ENCODE results near the gene GOLGA8B.
"Not testable (repeated sequence)": the region's sequence is repeated elsewhere in the genome, so short reads cannot be mapped to it uniquely, and the experiment has no call there.

DNA sequence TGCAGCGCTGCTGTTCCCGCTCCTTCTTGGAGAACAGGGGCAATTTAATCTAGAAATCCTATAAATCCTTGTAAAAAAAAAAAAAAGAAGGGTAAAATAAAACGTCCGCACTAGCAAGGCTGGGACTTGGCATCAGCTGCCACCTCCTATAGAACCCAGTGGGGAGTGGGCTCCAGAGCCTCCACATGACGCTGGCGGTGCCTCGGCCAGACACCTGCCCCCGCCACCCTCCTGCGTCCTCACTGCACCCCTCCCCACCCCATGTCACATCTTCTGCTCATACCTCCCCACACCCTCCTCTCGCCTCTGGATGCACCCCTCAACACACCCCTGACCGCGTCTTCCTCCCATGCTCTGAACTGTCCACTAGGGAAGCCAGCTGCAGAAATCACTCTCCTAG lies 8.4 kb downstream of the GOLGA8B start:
- not testable (repeated sequence) for TF ChIP-seq L3MBTL2 (conservative IDR thresholded peaks at IDR 0.05); CTBP1 (IDR thresholded peaks at IDR 0.05; ENCODE audit: borderline replicate concordance); FOXK2 (IDR thresholded peaks at IDR 0.05); TARDBP (IDR thresholded peaks at IDR 0.05); HDGF (IDR thresholded peaks at IDR 0.05; ENCODE audit: borderline replicate concordance); SP1 (IDR thresholded peaks at IDR 0.05); LEF1 (IDR thresholded peaks at IDR 0.05; ENCODE audit: borderline replicate concordance); ZNF384 (IDR thresholded peaks at IDR 0.05); BHLHE40 (IDR thresholded peaks at IDR 0.05; ENCODE audit: borderline replicate concordance); ELF4 (IDR thresholded peaks at IDR 0.05); FOXA1 (IDR thresholded peaks at IDR 0.05)
